Mesendoderm (in vitro differentiated cells): Measurements from ENCODE around the gene NLRP13.
"Not testable (repeated sequence)": the region's sequence is repeated elsewhere in the genome, so short reads cannot be mapped to it uniquely, and the experiment has no call there.

Source experiments
- DNase-seq: peaks from one replicate; pipeline ENCODE4 v3.0.0; 2013
- H2AK5ac ChIP-seq: 2 replicates; pipeline ENCODE4 v1.6.1; 2013; ENCODE audit warnings: low read length, inconsistent platforms
- H2BK120ac ChIP-seq: 2 replicates; pipeline ENCODE4 v1.6.1; 2013; ENCODE audit warnings: low read depth, mild to moderate bottlenecking, low read length, moderate library complexity, mixed read lengths
- H2BK15ac ChIP-seq: replicated peaks from 2 replicates; pipeline ENCODE4 v1.6.1; 2013; ENCODE audit warnings: low read depth, mild to moderate bottlenecking, moderate library complexity
- H2BK5ac ChIP-seq: 2 replicates; pipeline ENCODE4 v1.6.1; 2013; ENCODE audit warnings: low read length, inconsistent platforms
- H3K18ac ChIP-seq: 2 replicates; pipeline ENCODE4 v1.6.1; 2013; ENCODE audit warnings: mild to moderate bottlenecking, low read length, mixed read lengths
- H3K23ac ChIP-seq: one replicate; pipeline ENCODE4 v1.6.1; 2013; ENCODE audit warnings: low read length
- H3K27ac ChIP-seq: 2 replicates; pipeline ENCODE4 v1.5.1; 2013; ENCODE audit warnings: low read depth, mild to moderate bottlenecking, inconsistent platforms, low read length, moderate library complexity
- H3K27me3 ChIP-seq: 2 replicates; pipeline ENCODE4 v1.6.1; 2013; ENCODE audit warnings: low read length, control low read depth, mild to moderate bottlenecking, inconsistent platforms; ENCODE audit not compliant: insufficient read depth, poor library complexity
- H3K36me3 ChIP-seq: 2 replicates; pipeline ENCODE4 v1.6.1; 2013; ENCODE audit warnings: low read length, inconsistent platforms; ENCODE audit not compliant: control insufficient read depth, insufficient read depth
- H3K4ac ChIP-seq: one replicate; pipeline ENCODE4 v1.6.1; 2013; ENCODE audit warnings: low read depth, mild to moderate bottlenecking, low read length, moderate library complexity
- H3K4me1 ChIP-seq: 2 replicates; pipeline ENCODE4 v1.6.1; 2013; ENCODE audit warnings: low read depth, low read length, inconsistent platforms; ENCODE audit not compliant: control insufficient read depth
- H3K4me2 ChIP-seq: 2 replicates; pipeline ENCODE4 v1.6.1; 2013; ENCODE audit warnings: low read length
- H3K4me3 ChIP-seq: 2 replicates; pipeline ENCODE4 v1.5.1; 2013; ENCODE audit warnings: mild to moderate bottlenecking, low read length
- H3K56ac ChIP-seq: one replicate; pipeline ENCODE4 v1.6.1; 2013; ENCODE audit warnings: low read length
- H3K79me1 ChIP-seq: 2 replicates; pipeline ENCODE4 v1.6.1; 2013; ENCODE audit warnings: low read length, inconsistent platforms
- H3K79me2 ChIP-seq: 2 replicates; pipeline ENCODE4 v1.6.1; 2013; ENCODE audit warnings: mild to moderate bottlenecking, low read length; ENCODE audit not compliant: control insufficient read depth, insufficient read depth
- H3K9ac ChIP-seq: 2 replicates; pipeline ENCODE4 v1.6.1; 2013; ENCODE audit warnings: low read length, inconsistent platforms
- H4K5ac ChIP-seq: one replicate; pipeline ENCODE4 v1.6.1; 2013; ENCODE audit warnings: low read length
- H4K8ac ChIP-seq: one replicate; pipeline ENCODE4 v1.6.1; 2013; ENCODE audit warnings: low read depth, mild to moderate bottlenecking, control low read depth, low read length, moderate library complexity
- WGBS: extraction: QIAGEN DNeasy Blood & Tissue Kit; methylation state at CpG from one replicate; pipeline ENCODE4 v1.1.7; 2013; ENCODE audit warnings: low lambda C conversion rate, missing lambda C conversion rate; ENCODE audit not compliant: insufficient coverage; ENCODE audit errors: extremely low coverage; 5-methylcytosine and 5-hydroxymethylcytosine counted together

Gene NLRP13

GRCh38 chr19:55935206-55935605, 3.1 kb upstream of the NLRP13 start:
- H3K23ac ChIP-seq, result no peak overlapping the region
- H3K4me1 ChIP-seq, result no peaks in the 10 kb centered on the region
- no peak for DNase-seq
- H3K79me2 ChIP-seq, result no peaks in the 10 kb centered on the region
- H3K4me2 ChIP-seq, result no peak overlapping the region
- H2BK5ac ChIP-seq, result no peak overlapping the region
- no peaks in the 10 kb centered on the region for H3K27me3 ChIP-seq
- H3K56ac ChIP-seq, result no peak overlapping the region
- no CpG with 5 or more reads among the region's 9 CpGs for WGBS
- H3K18ac ChIP-seq, result no peak overlapping the region
- no peak overlapping the region for H4K8ac ChIP-seq
- no peak overlapping the region for H2BK15ac ChIP-seq
- H3K36me3 ChIP-seq, result no peaks in the 10 kb centered on the region
- no peak overlapping the region for H2AK5ac ChIP-seq
- no peak overlapping the region for H3K9ac ChIP-seq
- no peaks in the 10 kb centered on the region for H3K79me1 ChIP-seq
- no peak overlapping the region for H3K4ac ChIP-seq
- H4K5ac ChIP-seq, result no peak overlapping the region
- no peak overlapping the region for H2BK120ac ChIP-seq
- H3K4me3 ChIP-seq, result no peak overlapping the region
- H3K27ac ChIP-seq, result no peak overlapping the region

GRCh38 chr19:55930996-55931515, 1.1 kb downstream of the NLRP13 start:
- Histone ChIP-seq H3K56ac (no peak overlapping the region), H3K79me1 (no peaks in the 10 kb centered on the region), H3K4ac (no peak overlapping the region), H2BK15ac (no peak overlapping the region), H3K18ac (no peak overlapping the region), H2BK120ac (no peak overlapping the region), H3K23ac (no peak overlapping the region), H3K4me3 (no peak overlapping the region), H3K27me3 (no peaks in the 10 kb centered on the region), H3K4me1 (no peaks in the 10 kb centered on the region), H3K9ac (no peak overlapping the region), H3K4me2 (no peak overlapping the region), H2BK5ac (no peak overlapping the region), H3K79me2 (no peaks in the 10 kb centered on the region), H3K27ac (no peak overlapping the region), H4K8ac (no peak overlapping the region), H4K5ac (no peak overlapping the region), H2AK5ac (no peak overlapping the region), H3K36me3 (no peaks in the 10 kb centered on the region)
- no CpG with 5 or more reads among the region's 14 CpGs for WGBS
- DNase-seq, result no peak

- H3K4me1 ChIP-seq, H3K9ac ChIP-seq, H3K23ac ChIP-seq, H3K79me1 ChIP-seq, H3K36me3 ChIP-seq, H4K8ac ChIP-seq, H3K27me3 ChIP-seq, H3K79me2 ChIP-seq, H2BK15ac ChIP-seq, H2BK5ac ChIP-seq, H3K27ac ChIP-seq, H3K56ac ChIP-seq, H4K5ac ChIP-seq, H2AK5ac ChIP-seq, H2BK120ac ChIP-seq, DNase-seq, H3K4ac ChIP-seq, H3K18ac ChIP-seq, H3K4me3 ChIP-seq, H3K4me2 ChIP-seq: not testable (repeated sequence)
- whole genome bisulfite sequencing, result no CpG with 5 or more reads among the region's 5 CpGs
Measured at GRCh38 chr19:55929258-55929657, 2.9 kb downstream of the NLRP13 start.

DNA sequence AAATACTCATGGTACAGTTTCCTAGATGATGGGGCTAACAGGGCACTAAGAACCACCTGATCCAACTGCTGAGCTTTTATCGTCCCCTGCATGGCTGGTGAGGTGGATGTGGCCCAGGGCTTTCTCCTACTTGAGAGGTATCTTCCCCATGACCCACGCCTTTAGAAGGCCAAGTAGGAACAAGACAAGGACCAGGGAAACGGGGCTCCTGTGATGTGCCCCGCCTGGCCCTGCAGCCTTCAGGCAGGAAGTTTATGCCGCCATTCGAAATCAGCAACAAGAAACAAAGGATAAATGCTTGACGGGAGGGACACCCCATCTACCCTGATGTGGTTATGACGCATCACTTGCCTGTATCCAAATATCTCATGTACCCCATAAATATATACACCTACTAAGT, 4.1 kb downstream of the NLRP13 start:
- Histone ChIP-seq H3K56ac (no peak overlapping the region), H3K9ac (no peak overlapping the region), H3K27ac (no peak overlapping the region), H4K8ac (no peak overlapping the region), H3K79me2 (no peaks in the 10 kb centered on the region), H3K4me1 (no peaks in the 10 kb centered on the region), H3K4me3 (no peak overlapping the region), H2BK5ac (no peak overlapping the region), H4K5ac (no peak overlapping the region), H3K79me1 (no peaks in the 10 kb centered on the region), H2AK5ac (no peak overlapping the region), H3K4ac (no peak overlapping the region), H3K18ac (no peak overlapping the region), H3K36me3 (no peaks in the 10 kb centered on the region), H3K4me2 (no peak overlapping the region), H3K27me3 (no peaks in the 10 kb centered on the region), H2BK15ac (no peak overlapping the region), H2BK120ac (no peak overlapping the region), H3K23ac (no peak overlapping the region)
- no CpG with 5 or more reads among the region's 8 CpGs for WGBS
- DNase-seq, result no peak

DNA sequence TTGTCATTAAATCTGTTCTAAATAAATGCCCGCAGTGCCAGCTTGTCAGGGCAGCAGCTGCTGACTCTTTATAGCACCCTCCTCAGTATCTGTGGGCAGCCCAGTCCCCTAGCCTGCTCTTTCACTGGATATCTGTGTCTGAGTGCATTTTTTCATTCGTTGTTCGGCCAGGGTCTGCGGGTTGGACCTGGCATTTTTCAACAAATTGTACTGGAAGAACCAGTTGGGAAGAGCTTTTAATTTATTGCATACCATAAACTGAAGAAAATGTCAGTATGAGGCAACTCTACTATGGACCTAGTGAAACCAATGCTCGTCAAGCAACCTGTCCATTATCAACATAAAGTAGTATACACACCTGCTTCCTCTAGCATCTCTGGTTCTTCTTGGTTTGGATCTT, 8.6 kb downstream of the NLRP13 start:
- H3K56ac ChIP-seq, result no peak overlapping the region
- no CpG with 5 or more reads among the region's 5 CpGs for WGBS

GRCh38 chr19:55913643-55914268, 18.4 kb downstream of the NLRP13 start:
- Histone ChIP-seq H3K4me2 (no peak overlapping the region), H3K27me3 (no peaks in the 10 kb centered on the region), H3K4me3 (no peak overlapping the region), H3K79me1 (no peaks in the 10 kb centered on the region), H3K4me1 (no peaks in the 10 kb centered on the region), H4K8ac (no peak overlapping the region), H3K27ac (no peak overlapping the region), H3K9ac (no peak overlapping the region), H2AK5ac (no peak overlapping the region), H2BK120ac (no peak overlapping the region), H2BK15ac (no peak overlapping the region), H3K4ac (no peak overlapping the region), H3K79me2 (no peaks in the 10 kb centered on the region), H3K36me3 (no peaks in the 10 kb centered on the region), H4K5ac (no peak overlapping the region), H3K23ac (no peak overlapping the region), H3K18ac (no peak overlapping the region), H2BK5ac (no peak overlapping the region), H3K56ac (no peak overlapping the region)
- DNase-seq, result no peak
- WGBS, result no CpG with 5 or more reads among the region's 9 CpGs

More for the DNA sequence above, 8.6 kb downstream of the NLRP13 start:
- Histone ChIP-seq H2AK5ac (no peak overlapping the region), H2BK15ac (no peak overlapping the region), H4K8ac (no peak overlapping the region), H3K36me3 (no peaks in the 10 kb centered on the region), H3K27ac (no peak overlapping the region), H3K4me1 (no peaks in the 10 kb centered on the region), H3K79me2 (no peaks in the 10 kb centered on the region), H3K18ac (no peak overlapping the region), H3K27me3 (no peaks in the 10 kb centered on the region), H3K23ac (no peak overlapping the region), H2BK120ac (no peak overlapping the region), H3K9ac (no peak overlapping the region), H3K4me3 (no peak overlapping the region), H4K5ac (no peak overlapping the region), H2BK5ac (no peak overlapping the region), H3K79me1 (no peaks in the 10 kb centered on the region), H3K4me2 (no peak overlapping the region), H3K4ac (no peak overlapping the region)
- no peak for DNase-seq
